HG02571 (cell line): ENCODE measurements around the gene TLL1.

ENCODE experiments used
- ATAC-seq: cut with Tn5 transposase; IDR thresholded peaks from one replicate; pipeline ENCODE4 v1.9.1; 2021; ENCODE audit warnings: mild to moderate bottlenecking, moderate library complexity; ENCODE audit not compliant: unreplicated experiment

TLL1 gene

GRCh38 chr4:166042510-166043055, 169.5 kb downstream of the TLL1 start:
- no peak for ATAC-seq

- ATAC-seq: no peak
Measured at GRCh38 chr4:166043801-166044200, 170.8 kb downstream of the TLL1 start.

- ATAC-seq: no peak
Measured at GRCh38 chr4:166044871-166045270, 171.8 kb downstream of the TLL1 start.

GRCh38 chr4:166045457-166045856, 172.4 kb downstream of the TLL1 start:
- ATAC-seq: peak; percentile 64

GRCh38 chr4:166049036-166049435, 176.0 kb downstream of the TLL1 start:
- ATAC-seq: no peak

DNA sequence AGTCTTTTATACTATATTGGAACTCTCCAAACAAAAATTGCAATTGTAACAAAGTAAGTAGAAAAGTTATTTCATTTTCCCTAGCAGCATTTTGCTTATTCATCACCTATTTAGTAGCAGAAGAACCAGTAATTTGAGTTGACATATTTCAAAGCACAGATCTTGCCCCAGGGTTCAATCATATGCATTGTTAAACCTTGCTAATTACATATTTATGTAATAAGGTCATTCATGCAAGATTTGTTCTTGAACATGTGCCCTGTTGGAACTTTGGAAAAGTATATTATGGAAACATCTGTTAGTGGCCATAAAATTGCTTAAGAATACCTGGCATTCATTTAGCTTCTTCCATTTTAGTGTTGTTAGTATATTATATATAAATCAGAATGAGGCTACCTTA, 191.7 kb downstream of the TLL1 start:
- no peak for ATAC-seq

GRCh38 chr4:166065324-166065723, 192.3 kb downstream of the TLL1 start:
- no peak for ATAC-seq

- ATAC-seq: no peak
Measured at GRCh38 chr4:166066936-166067335, 193.9 kb downstream of the TLL1 start.

DNA sequence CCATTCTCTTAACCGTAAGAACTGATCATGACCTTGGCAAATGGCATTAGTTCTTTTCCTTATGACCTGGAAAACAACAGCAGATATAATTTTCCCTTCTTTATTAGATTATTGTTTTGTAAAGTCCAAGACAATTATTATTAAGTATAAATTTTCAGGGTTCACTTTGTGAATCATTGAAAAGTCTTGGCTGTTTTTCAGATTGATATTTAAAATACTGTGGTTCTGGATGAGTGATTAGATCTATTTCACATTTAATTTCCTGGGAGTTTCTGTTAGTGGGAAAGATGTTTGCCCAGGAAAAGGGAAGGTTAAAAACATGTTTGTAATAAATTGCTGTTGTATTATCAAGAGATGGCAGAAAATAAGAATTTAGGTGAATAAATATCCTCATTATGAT, 194.9 kb downstream of the TLL1 start:
- ATAC-seq: no peak

- ATAC-seq: no peak
Measured at GRCh38 chr4:166073783-166074182, 200.7 kb downstream of the TLL1 start.

GRCh38 chr4:166075599-166075998, 202.6 kb downstream of the TLL1 start:
- ATAC-seq: no peak

- ATAC-seq: no peak
Measured at GRCh38 chr4:166077782-166078181, 204.7 kb downstream of the TLL1 start.

- ATAC-seq: no peak
Measured at GRCh38 chr4:166078383-166078782, 205.3 kb downstream of the TLL1 start.

GRCh38 chr4:166078955-166079354, 205.9 kb downstream of the TLL1 start:
- ATAC-seq: no peak

DNA sequence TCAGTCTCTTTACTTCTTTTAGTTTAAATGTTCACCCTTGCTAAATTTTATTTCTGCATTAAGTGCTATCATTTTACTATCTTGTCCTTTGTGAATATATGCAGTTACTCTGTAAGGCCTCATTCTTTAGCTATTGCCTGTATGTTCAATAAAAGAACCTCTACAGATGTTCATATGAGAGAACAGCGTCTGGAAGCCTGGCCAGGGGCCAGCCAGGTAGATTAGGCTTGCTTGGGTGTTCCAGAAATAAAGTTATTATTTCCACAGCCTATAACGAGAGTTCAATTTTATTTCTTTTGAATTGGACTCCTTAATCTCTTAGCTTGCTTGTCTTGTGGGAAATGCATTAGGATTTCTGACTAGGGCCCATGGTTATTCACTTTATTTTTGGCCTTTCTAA, 214.5 kb downstream of the TLL1 start:
- no peak for ATAC-seq

- no peak for ATAC-seq
Measured at GRCh38 chr4:166088576-166088975, 215.5 kb downstream of the TLL1 start.

DNA sequence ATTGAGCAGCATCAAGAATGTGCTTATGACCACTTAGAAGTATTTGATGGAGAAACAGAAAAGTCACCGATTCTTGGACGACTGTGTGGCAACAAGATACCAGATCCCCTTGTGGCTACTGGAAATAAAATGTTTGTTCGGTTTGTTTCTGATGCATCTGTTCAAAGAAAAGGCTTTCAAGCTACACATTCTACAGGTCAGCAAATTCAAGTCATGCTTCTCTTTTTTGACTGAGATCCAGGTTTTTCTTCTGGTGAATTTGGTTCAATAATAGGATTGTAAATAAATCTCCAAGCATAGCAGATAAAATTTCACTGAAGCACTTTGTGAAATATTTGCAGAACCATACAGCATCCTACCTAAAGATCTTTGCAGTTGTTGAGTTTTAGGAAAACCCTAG, 218.1 kb downstream of the TLL1 start:
- no peak for ATAC-seq

DNA sequence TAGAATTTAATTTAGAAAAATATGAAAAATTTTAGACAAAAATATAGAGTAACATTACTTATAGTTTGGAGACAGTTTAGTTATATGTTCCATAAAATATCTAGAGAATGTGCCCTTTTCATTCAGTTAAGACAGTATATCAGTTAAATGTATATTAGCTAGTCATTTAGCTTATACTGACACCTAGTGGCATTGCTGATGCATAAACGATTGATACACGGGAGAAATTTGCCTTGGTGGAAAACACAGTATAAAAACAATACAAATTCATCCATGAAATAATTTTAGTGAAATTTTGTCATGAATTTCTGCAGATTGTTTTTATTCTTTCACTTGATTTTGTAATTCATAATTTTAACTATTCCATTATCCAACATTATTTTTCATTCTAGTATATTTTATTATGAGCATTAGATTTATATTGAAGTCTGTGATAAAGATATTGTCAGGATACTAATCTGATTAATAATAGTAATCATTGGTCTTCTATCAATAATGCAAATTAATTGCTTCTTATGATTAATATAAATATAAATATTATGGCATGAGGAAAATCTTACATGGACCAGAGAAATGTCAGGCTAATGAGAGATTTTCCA, 219.0 kb downstream of the TLL1 start:
- no peak for ATAC-seq

GRCh38 chr4:166092797-166093290, 219.8 kb downstream of the TLL1 start:
- no peak for ATAC-seq

DNA sequence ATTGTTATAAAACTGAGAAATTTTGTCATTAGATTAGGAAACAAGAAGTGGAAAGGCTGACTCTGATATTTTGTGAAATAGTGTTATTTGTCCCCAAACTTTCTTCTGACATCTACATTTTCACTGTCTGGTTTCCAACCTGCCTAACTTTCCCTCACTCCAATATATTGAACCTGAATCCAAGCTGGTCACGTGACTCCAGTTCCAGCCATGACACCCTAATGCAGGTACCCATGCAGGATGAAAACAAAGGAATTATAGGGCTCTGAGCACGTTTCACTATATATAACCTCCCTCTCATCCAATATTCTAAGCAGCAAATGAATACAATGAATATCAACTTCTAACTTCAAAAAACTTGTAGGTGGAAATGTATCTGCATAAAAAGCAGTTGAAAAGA, 231.6 kb downstream of the TLL1 start:
- ATAC-seq: no peak

- ATAC-seq: no peak
Measured at GRCh38 chr4:166121897-166122296, 248.9 kb downstream of the TLL1 start.

DNA sequence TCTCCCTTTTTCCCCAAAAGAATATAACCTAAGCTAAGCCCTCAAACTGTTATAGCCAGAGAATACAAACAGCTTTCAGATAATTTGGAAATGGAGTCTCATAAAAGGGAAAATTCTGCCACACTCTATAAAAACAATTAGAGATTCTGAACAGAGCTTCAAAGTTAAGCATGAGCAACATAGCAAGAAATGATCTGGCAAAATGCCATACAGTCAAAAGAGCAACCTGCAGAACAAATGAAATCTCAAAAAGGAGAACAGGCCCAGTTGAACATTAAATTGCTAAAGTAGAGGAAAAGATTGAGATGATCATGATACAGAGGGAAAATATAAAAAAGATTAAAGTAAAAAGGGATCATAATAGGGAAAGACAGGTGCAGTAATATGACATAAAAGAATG, 250.5 kb downstream of the TLL1 start:
- ATAC-seq: no peak

DNA sequence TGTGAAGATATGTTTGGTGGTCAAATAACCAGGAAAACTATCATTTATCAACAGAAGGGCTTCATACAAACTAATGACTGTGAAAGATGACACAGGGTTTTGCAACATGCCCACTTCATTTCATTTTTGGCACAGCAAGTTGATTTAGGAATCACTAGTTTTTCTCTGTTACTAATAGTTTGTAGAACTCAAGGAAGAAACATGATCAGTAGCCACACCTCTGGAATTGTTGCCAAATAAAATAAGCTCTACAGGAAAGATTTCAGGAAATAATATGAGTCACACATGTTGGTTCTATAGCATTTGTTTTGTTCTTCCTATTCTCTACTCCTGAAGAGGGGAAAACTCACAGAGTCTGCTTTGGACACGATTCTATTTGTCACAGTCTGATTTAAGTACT, 255.4 kb downstream of the TLL1 start:
- no peak for ATAC-seq
